ENCODE results near the gene LRBA.

Gene LRBA

GRCh38 chr4:150717952-150718351 is 297.1 kb downstream of the LRBA start:
- no peaks in the 10 kb centered on the region for H3K36me3 ChIP-seq (ENCODE audit: insufficient read depth, low read length)
- no peaks in the 10 kb centered on the region for H3K4me1 ChIP-seq (ENCODE audit: insufficient read depth, low read length)

GRCh38 chr4:150714462-150715438 is 300.3 kb downstream of the LRBA start:
- H3K9me3 ChIP-seq (ENCODE audit: low read length): no peaks in the 10 kb centered on the region
- no peak overlapping the region for H3K4me3 ChIP-seq (ENCODE audit: low read depth in 1 of 2, low read length in 2 of 2)

More at GRCh38 chr4:150717952-150718351, 297.1 kb downstream of the LRBA start:
- Histone ChIP-seq H3K27ac (ENCODE audit: low read depth, low read length) (no peak overlapping the region), H3K9ac (ENCODE audit: low read length) (no peak overlapping the region), H3K9me3 (ENCODE audit: low read length) (no peaks in the 10 kb centered on the region), H3K27me3 (ENCODE audit: control insufficient read depth in 1 of 2, insufficient read depth in 2 of 2, low read length in 2 of 2) (no peaks in the 10 kb centered on the region), H3K4me3 (ENCODE audit: low read depth in 1 of 2, low read length in 2 of 2) (no peak overlapping the region)

GRCh38 chr4:150713251-150713650 is 301.8 kb downstream of the LRBA start:
- H3K36me3 ChIP-seq (ENCODE audit: insufficient read depth, low read length): no peaks in the 10 kb centered on the region
- no peak overlapping the region for H3K9ac ChIP-seq (ENCODE audit: low read length)
- no peak overlapping the region for H3K27ac ChIP-seq (ENCODE audit: low read depth, low read length)
- H3K4me3 ChIP-seq (ENCODE audit: low read depth in 1 of 2, low read length in 2 of 2): no peak overlapping the region
- no peaks in the 10 kb centered on the region for H3K4me1 ChIP-seq (ENCODE audit: insufficient read depth, low read length)
- H3K27me3 ChIP-seq (ENCODE audit: control insufficient read depth in 1 of 2, insufficient read depth in 2 of 2, low read length in 2 of 2): no peaks in the 10 kb centered on the region
- no peaks in the 10 kb centered on the region for H3K9me3 ChIP-seq (ENCODE audit: low read length)

More at GRCh38 chr4:150714462-150715438, 300.3 kb downstream of the LRBA start:
- Histone ChIP-seq H3K36me3 (ENCODE audit: insufficient read depth, low read length) (no peaks in the 10 kb centered on the region), H3K27ac (ENCODE audit: low read depth, low read length) (no peak overlapping the region), H3K4me1 (ENCODE audit: insufficient read depth, low read length) (no peaks in the 10 kb centered on the region), H3K27me3 (ENCODE audit: control insufficient read depth in 1 of 2, insufficient read depth in 2 of 2, low read length in 2 of 2) (no peaks in the 10 kb centered on the region), H3K9ac (ENCODE audit: low read length) (no peak overlapping the region)

- no peaks in the 10 kb centered on the region for H3K4me1 ChIP-seq (ENCODE audit: insufficient read depth, low read length)
- no peaks in the 10 kb centered on the region for H3K27me3 ChIP-seq (ENCODE audit: control insufficient read depth in 1 of 2, insufficient read depth in 2 of 2, low read length in 2 of 2)
- no peaks in the 10 kb centered on the region for H3K9me3 ChIP-seq (ENCODE audit: low read length)
- H3K27ac ChIP-seq (ENCODE audit: low read depth, low read length): no peak overlapping the region
- no peak overlapping the region for H3K4me3 ChIP-seq (ENCODE audit: low read depth in 1 of 2, low read length in 2 of 2)
- H3K9ac ChIP-seq (ENCODE audit: low read length): no peak overlapping the region
- no peaks in the 10 kb centered on the region for H3K36me3 ChIP-seq (ENCODE audit: insufficient read depth, low read length)
Measured at GRCh38 chr4:150710770-150711375, 304.2 kb downstream of the LRBA start.

- no peak overlapping the region for H3K27ac ChIP-seq (ENCODE audit: low read depth, low read length)
- H3K27me3 ChIP-seq (ENCODE audit: control insufficient read depth in 1 of 2, insufficient read depth in 2 of 2, low read length in 2 of 2): no peaks in the 10 kb centered on the region
- no peak overlapping the region for H3K9ac ChIP-seq (ENCODE audit: low read length)
- H3K4me3 ChIP-seq (ENCODE audit: low read depth in 1 of 2, low read length in 2 of 2): no peak overlapping the region
- H3K4me1 ChIP-seq (ENCODE audit: insufficient read depth, low read length): no peaks in the 10 kb centered on the region
- H3K36me3 ChIP-seq (ENCODE audit: insufficient read depth, low read length): no peaks in the 10 kb centered on the region
- no peaks in the 10 kb centered on the region for H3K9me3 ChIP-seq (ENCODE audit: low read length)
Measured at GRCh38 chr4:150708004-150708403, 307.1 kb downstream of the LRBA start.

DNA sequence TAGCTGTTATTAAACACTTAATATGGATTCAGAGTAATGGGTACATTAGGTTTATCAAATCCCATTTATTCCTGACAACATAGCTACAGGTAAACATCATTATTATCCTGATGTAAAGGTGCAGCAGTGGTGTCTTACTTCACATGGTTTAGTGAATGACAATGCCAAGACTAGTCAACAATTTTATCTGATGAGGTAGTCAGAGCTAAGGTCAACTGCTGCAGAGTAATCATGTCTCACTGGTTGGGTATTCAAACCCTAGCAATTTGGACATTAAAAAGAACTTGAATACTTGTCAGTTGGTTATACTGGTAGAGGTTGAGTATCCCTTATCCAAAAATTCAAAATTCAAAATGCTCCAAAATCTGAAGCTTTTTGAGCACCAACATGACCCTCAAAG is 315.5 kb downstream of the LRBA start:
- Histone ChIP-seq H3K9ac (ENCODE audit: low read length) (no peak overlapping the region), H3K4me3 (ENCODE audit: low read depth in 1 of 2, low read length in 2 of 2) (no peak overlapping the region), H3K27ac (ENCODE audit: low read depth, low read length) (no peak overlapping the region), H3K9me3 (ENCODE audit: low read length) (no peaks in the 10 kb centered on the region), H3K4me1 (ENCODE audit: insufficient read depth, low read length) (no peaks in the 10 kb centered on the region), H3K27me3 (ENCODE audit: control insufficient read depth in 1 of 2, insufficient read depth in 2 of 2, low read length in 2 of 2) (no peaks in the 10 kb centered on the region), H3K36me3 (ENCODE audit: insufficient read depth, low read length) (no peaks in the 10 kb centered on the region)

- Histone ChIP-seq H3K27ac (ENCODE audit: low read depth, low read length) (no peak overlapping the region), H3K4me3 (ENCODE audit: low read depth in 1 of 2, low read length in 2 of 2) (no peak overlapping the region), H3K27me3 (ENCODE audit: control insufficient read depth in 1 of 2, insufficient read depth in 2 of 2, low read length in 2 of 2) (no peaks in the 10 kb centered on the region), H3K9me3 (ENCODE audit: low read length) (no peaks in the 10 kb centered on the region), H3K9ac (ENCODE audit: low read length) (no peak overlapping the region), H3K36me3 (ENCODE audit: insufficient read depth, low read length) (no peaks in the 10 kb centered on the region), H3K4me1 (ENCODE audit: insufficient read depth, low read length) (no peaks in the 10 kb centered on the region)
Measured at GRCh38 chr4:150695162-150695561, 319.9 kb downstream of the LRBA start.

GRCh38 chr4:150694438-150694837 is 320.6 kb downstream of the LRBA start:
- no peaks in the 10 kb centered on the region for H3K36me3 ChIP-seq (ENCODE audit: insufficient read depth, low read length)
- H3K4me1 ChIP-seq (ENCODE audit: insufficient read depth, low read length): no peaks in the 10 kb centered on the region
- H3K27me3 ChIP-seq (ENCODE audit: control insufficient read depth in 1 of 2, insufficient read depth in 2 of 2, low read length in 2 of 2): no peaks in the 10 kb centered on the region
- H3K4me3 ChIP-seq (ENCODE audit: low read depth in 1 of 2, low read length in 2 of 2): no peak overlapping the region
- H3K9ac ChIP-seq (ENCODE audit: low read length): no peak overlapping the region
- no peak overlapping the region for H3K27ac ChIP-seq (ENCODE audit: low read depth, low read length)
- no peaks in the 10 kb centered on the region for H3K9me3 ChIP-seq (ENCODE audit: low read length)

- Histone ChIP-seq H3K36me3 (ENCODE audit: insufficient read depth, low read length) (no peaks in the 10 kb centered on the region), H3K27ac (ENCODE audit: low read depth, low read length) (no peak overlapping the region)
Measured at GRCh38 chr4:150683775-150684350, 331.2 kb downstream of the LRBA start.

GRCh38 chr4:150682126-150682525 is 333.0 kb downstream of the LRBA start:
- no peak overlapping the region for H3K9ac ChIP-seq (ENCODE audit: low read length)
- H3K36me3 ChIP-seq (ENCODE audit: insufficient read depth, low read length): no peaks in the 10 kb centered on the region
- no peaks in the 10 kb centered on the region for H3K27me3 ChIP-seq (ENCODE audit: control insufficient read depth in 1 of 2, insufficient read depth in 2 of 2, low read length in 2 of 2)
- no peaks in the 10 kb centered on the region for H3K9me3 ChIP-seq (ENCODE audit: low read length)
- no peak overlapping the region for H3K27ac ChIP-seq (ENCODE audit: low read depth, low read length)
- no peaks in the 10 kb centered on the region for H3K4me1 ChIP-seq (ENCODE audit: insufficient read depth, low read length)
- H3K4me3 ChIP-seq (ENCODE audit: low read depth in 1 of 2, low read length in 2 of 2): no peak overlapping the region

More at GRCh38 chr4:150683775-150684350, 331.2 kb downstream of the LRBA start:
- no peaks in the 10 kb centered on the region for H3K4me1 ChIP-seq (ENCODE audit: insufficient read depth, low read length)
- H3K9ac ChIP-seq (ENCODE audit: low read length): no peak overlapping the region
- H3K4me3 ChIP-seq (ENCODE audit: low read depth in 1 of 2, low read length in 2 of 2): no peak overlapping the region
- no peaks in the 10 kb centered on the region for H3K9me3 ChIP-seq (ENCODE audit: low read length)
- H3K27me3 ChIP-seq (ENCODE audit: control insufficient read depth in 1 of 2, insufficient read depth in 2 of 2, low read length in 2 of 2): no peaks in the 10 kb centered on the region

GRCh38 chr4:150681063-150681462 is 334.0 kb downstream of the LRBA start:
- no peaks in the 10 kb centered on the region for H3K36me3 ChIP-seq (ENCODE audit: insufficient read depth, low read length)
- no peak overlapping the region for H3K27ac ChIP-seq (ENCODE audit: low read depth, low read length)
- H3K4me3 ChIP-seq (ENCODE audit: low read depth in 1 of 2, low read length in 2 of 2): no peak overlapping the region
- no peaks in the 10 kb centered on the region for H3K27me3 ChIP-seq (ENCODE audit: control insufficient read depth in 1 of 2, insufficient read depth in 2 of 2, low read length in 2 of 2)
- H3K9ac ChIP-seq (ENCODE audit: low read length): no peak overlapping the region
- no peaks in the 10 kb centered on the region for H3K9me3 ChIP-seq (ENCODE audit: low read length)
- H3K4me1 ChIP-seq (ENCODE audit: insufficient read depth, low read length): no peaks in the 10 kb centered on the region
